K562 (cell line): Measurements from ENCODE around the gene EQTN. TPM values are rescaled to one million over a fixed set of nuclear protein-coding genes. Genes with fewer than 3 reads are reported as not detected.

Experiments
- ATAC-seq: fragments of 200-7000 bp; cut with Tn5 transposase; 3 replicates; pipeline ENCODE4 v1.9.1; 2020; ENCODE audit warnings: moderate library complexity
- BruUV-seq: library from RNA; stranded (reverse); fragments of 400-500 nt; replicated peaks from 2 replicates; lab custom pipeline; 2021; lab: Mats Ljungman, UMichigan
- CTCF ChIA-PET: fragments of 300-600 bp; formaldehyde crosslinking; extraction: SDS; loops from one replicate; lab custom pipeline; 2021; ENCODE audit warnings: low intra/inter-chr PET ratio; lab: Yijun Ruan, JAX
- POLR2A ChIA-PET: fragments of 300-600, 350-650 bp; sonication (Branson Sonifier 250); formaldehyde crosslinking; extraction: SDS; loops from one replicate; lab custom pipeline; 2021; ENCODE audit warnings: antibody characterized with exemption, inconsistent platforms; lab: Yijun Ruan, JAX
- DNase-seq, 4 experiments: peaks; one replicate each; pipeline versions ENCODE4 v3.0.0 to v3.0.0-alpha.2; 2011 to 2018; ENCODE audit warnings: low spot score in 3 of 4, mixed read lengths in 3 of 4; ENCODE audit errors: extremely low read depth in 1 of 4
- FAIRE-seq: peaks from 2 replicates; lab custom pipeline; 2011; peaks lifted over from hg19 to GRCh38; lab: Jason Lieb, UNC
- H2AFZ ChIP-seq: 2 replicates; pipeline ENCODE4 v1.6.0; 2011; ENCODE audit warnings: low read depth, low read length, control low read depth, inconsistent platforms
- H3K27ac ChIP-seq: fragments of 200-600 bp; 3 replicates; pipeline ENCODE4 v1.8.0; 2011; ENCODE audit warnings: low read depth, mild to moderate bottlenecking, control low read depth, inconsistent platforms, low read length, moderate library complexity, mixed read lengths; ENCODE audit errors: extremely low read depth
- H3K27me3 ChIP-seq, 2 experiments: fragments of 300-600 bp in 1 of 2; 2 replicates in 1 of 2; 3 replicates in 1 of 2; pipeline versions ENCODE4 v1.6.0 to v1.8.0; 2011; ENCODE audit warnings: inconsistent platforms in 2 of 2, low read length in 2 of 2, mild to moderate bottlenecking in 1 of 2, mixed read lengths in 1 of 2, moderate library complexity in 1 of 2; ENCODE audit not compliant: control insufficient read depth in 2 of 2, insufficient read depth in 2 of 2
- H3K36me3 ChIP-seq: fragments of 300-600 bp; 3 replicates; pipeline ENCODE4 v1.8.0; 2011; ENCODE audit warnings: mild to moderate bottlenecking, low read length, inconsistent platforms; ENCODE audit not compliant: control insufficient read depth, insufficient read depth
- H3K4me1 ChIP-seq, 2 experiments: fragments of 200-600 bp in 1 of 2; replicated peaks in 1 of 2; 2 replicates in 1 of 2; 3 replicates in 1 of 2; pipeline versions ENCODE4 v1.5.1 to v1.8.0; 2011; ENCODE audit warnings: inconsistent platforms in 2 of 2, low read length in 2 of 2, mild to moderate bottlenecking in 1 of 2, mixed read lengths in 1 of 2, moderate library complexity in 1 of 2; ENCODE audit not compliant: control insufficient read depth in 2 of 2, insufficient read depth in 2 of 2
- H3K4me2 ChIP-seq: 2 replicates; pipeline ENCODE4 v1.6.1; 2011; ENCODE audit warnings: low read length, control low read depth, inconsistent platforms, mixed read lengths; ENCODE audit not compliant: insufficient read depth
- H3K4me3 ChIP-seq: fragments of 200-600 bp; sonication (generic), shearing (Covaris generic); 2 replicates; pipeline ENCODE4 v1.5.1; 2016; ENCODE audit warnings: control low read depth, inconsistent platforms
- H3K79me2 ChIP-seq: fragments of 200-600 bp; 3 replicates; pipeline ENCODE4 v1.8.0; 2011; ENCODE audit warnings: low read length, inconsistent platforms; ENCODE audit not compliant: control insufficient read depth, insufficient read depth
- H3K9ac ChIP-seq, 2 experiments: 2 replicates each; pipeline versions ENCODE4 v1.6.0 to v1.6.1; 2011; ENCODE audit warnings: low read depth in 2 of 2, low read length in 2 of 2, control low read depth in 1 of 2, inconsistent platforms in 1 of 2, mild to moderate bottlenecking in 1 of 2, mixed read lengths in 1 of 2; ENCODE audit not compliant: insufficient read depth in 1 of 2
- H3K9me1 ChIP-seq: one replicate; pipeline ENCODE4 v1.6.0; 2011; ENCODE audit warnings: inconsistent platforms, mild to moderate bottlenecking, low read length, moderate library complexity; ENCODE audit not compliant: control insufficient read depth, insufficient read depth
- H3K9me3 ChIP-seq: replicated peaks from 2 replicates; pipeline ENCODE4 v1.5.1; 2011; ENCODE audit warnings: low read depth, low read length, inconsistent platforms; ENCODE audit not compliant: control insufficient read depth, insufficient read depth
- H4K20me1 ChIP-seq: replicated peaks from 2 replicates; pipeline ENCODE4 v1.6.1; 2011; ENCODE audit warnings: low read length, inconsistent platforms, mixed read lengths; ENCODE audit not compliant: control insufficient read depth, insufficient read depth
- BHLHE40 ChIP-seq: IDR thresholded peaks from 2 replicates; pipeline ENCODE4 v1.6.1; 2011; ENCODE audit warnings: low read length, improper control_type of control experiment
- CREB5 ChIP-seq: fragments of 250-450 bp; sonication (Bioruptor Pico); IDR thresholded peaks from 2 replicates; pipeline ENCODE4 v1.5.0; 2020; ENCODE audit warnings: mild to moderate bottlenecking
- FIP1L1 ChIP-seq: fragments of 200-400 bp; formaldehyde crosslinking; IDR thresholded peaks from 2 replicates; pipeline ENCODE4 v1.6.1; 2018; ENCODE audit warnings: mild to moderate bottlenecking, low read depth, low read length; ENCODE audit not compliant: poor library complexity, severe bottlenecking
- GATAD2A ChIP-seq: fragments of 450-650 bp; IDR thresholded peaks from 2 replicates; pipeline ENCODE4 v1.6.1; 2017
- HDGF ChIP-seq: fragments of 450-650 bp; IDR thresholded peaks from 2 replicates; pipeline ENCODE4 v1.6.1; 2016
- KLF1 ChIP-seq: fragments of 450-650 bp; IDR thresholded peaks from 2 replicates; pipeline ENCODE4 v1.6.1; 2016; ENCODE audit warnings: missing genetic modification characterization, missing compliant biosample characterization
- MTF1 ChIP-seq: fragments of 250-450 bp; sonication (Bioruptor Pico); IDR thresholded peaks from 2 replicates; pipeline ENCODE4 v1.9.0; 2021; ENCODE audit warnings: moderate library complexity, mild to moderate bottlenecking, inconsistent platforms, borderline replicate concordance
- NCOR1 ChIP-seq: fragments of 450-650 bp; IDR thresholded peaks from 2 replicates; pipeline ENCODE4 v1.6.1; 2016; ENCODE audit warnings: mild to moderate bottlenecking, moderate library complexity
- PHF8 ChIP-seq: fragments of 200-600 bp; sonication (generic); IDR thresholded peaks from 2 replicates; pipeline ENCODE4 v1.6.1; 2012; ENCODE audit warnings: mixed run types, mild to moderate bottlenecking, inconsistent platforms, low read length, moderate library complexity, borderline replicate concordance
- POLR2A ChIP-seq: fragments of 450-650 bp; conservative IDR thresholded peaks from 2 replicates; pipeline ENCODE4 v1.6.1; 2016
- TEAD4 ChIP-seq, 2 experiments: sonication (generic) in 1 of 2; formaldehyde crosslinking in 1 of 2; IDR thresholded peaks; 2 replicates each; pipeline versions ENCODE4 v1.6.1 to v1.8.0; 2012 to 2022; ENCODE audit warnings: borderline replicate concordance in 1 of 2, inconsistent platforms in 1 of 2, low read length in 1 of 2, mild to moderate bottlenecking in 1 of 2, missing genetic modification reagents in 1 of 2
- ZNF583 ChIP-seq: fragments of 250-450 bp; sonication (Bioruptor Pico); IDR thresholded peaks from 2 replicates; pipeline ENCODE4 v1.4.0; 2020
- ZNF695 ChIP-seq: fragments of 450-650 bp; formaldehyde crosslinking; IDR thresholded peaks from 2 replicates; pipeline ENCODE4 v1.4.0; 2020; ENCODE audit warnings: mild to moderate bottlenecking, moderate library complexity
- WGBS: fragments of 100-300 bp; shearing (Covaris generic); methylation state at CpG from one replicate; pipeline ENCODE4 v1.1.6; 2016; ENCODE audit warnings: low coverage, mixed read lengths; ENCODE audit not compliant: insufficient coverage; ENCODE audit errors: missing lambda C conversion rate; 5-methylcytosine and 5-hydroxymethylcytosine counted together
- in situ Hi-C: fragments of 300-500 bp; cut with MboI; formaldehyde crosslinking; loops from 4 replicates; pipeline ENCODE4 v1.15.0; 2018; ENCODE audit warnings: inconsistent platforms, mixed read lengths
- intact Hi-C: fragments of 100-400 bp; cut with micrococcal nuclease; formaldehyde crosslinking; loops from 2 replicates; pipeline ENCODE4 v1.14.2; 2022
- polyA plus RNA-seq, 8 experiments: library from polyadenylated mRNA; depleted of rRNA in 4 of 8; stranded (reverse) in 5 of 8; unstranded in 3 of 8; fragments of >200 nt; fragmentation: Nextera tagmentation in 2 of 8; fragmentation: Illumina TruSeq in 1 of 8; extraction: Ambion mirVana in 2 of 8; extraction: Trizol in 1 of 8; gene quantifications; 2 replicates each; pipeline versions ENCODE4 v1.2.1 to v1.2.3, GENCODE V29; 2011 to 2014; ENCODE audit warnings: inconsistent platforms in 1 of 8, missing spikeins in 1 of 8
- total RNA-seq, 7 experiments: library from RNA; depleted of rRNA in 6 of 7; stranded (reverse); fragments of >200 nt in 6 of 7; fragmentation: Illumina TruSeq in 2 of 7; extraction: Trizol in 2 of 7; gene quantifications; 2 replicates each; pipeline versions ENCODE4 v1.2.1 to v1.2.3, GENCODE V29; 2011 to 2021; ENCODE audit warnings: low replicate concordance in 1 of 7
- TF ChIP-seq, protein P1 (sequence below): fragments of 450-650 bp; IDR thresholded peaks from 2 replicates; pipeline ENCODE4 v1.7.1; 2018; ENCODE audit warnings: mild to moderate bottlenecking, low read depth; ENCODE audit not compliant: partially characterized antibody

The EQTN gene
- total and polyA plus RNA-seq, 9 of the 15 experiments (the other 6 are each of a cell fraction or from before 2014, with no cell fraction given) = 0.15 to 0.33 (median 0.18) TPM; not detected in 4

- POLR2A ChIA-PET = no interaction called here
- no peaks in the 10 kb centered on the region for H3K9me3 ChIP-seq
- TF ChIP-seq POLR2A (no peak), TEAD4 (IDR thresholded peaks at IDR 0.05; ENCODE audit: low read length) (no peak), TEAD4 (CRISPR knock-in tag; IDR thresholded peaks at IDR 0.05; ENCODE audit: borderline replicate concordance) (no peak), BHLHE40 (no peak), MTF1 (CRISPR knock-in tag) (no peak)
- TF ChIP-seq, all 486 proteins: peak for 0
- no peak overlapping the region for H3K4me2 ChIP-seq
- DNase-seq (no peak), ATAC-seq (no peak), FAIRE-seq (no peak)
- no peaks in the 10 kb centered on the region for H3K4me1 ChIP-seq
- intact Hi-C loops = no loop called here
- H3K4me3 ChIP-seq = no peak overlapping the region
- no peaks in the 10 kb centered on the region for H3K27me3 ChIP-seq
- no TSS peak for BruUV-seq
- in situ Hi-C loops = no loop called here
- no peak overlapping the region for H3K9ac ChIP-seq
- 100% methylated on average over 1 of the region's 7 CpGs for WGBS
- H2AFZ ChIP-seq = no peak overlapping the region
- H4K20me1 ChIP-seq = no peaks in the 10 kb centered on the region
- no peaks in the 10 kb centered on the region; the same call in 2 of the 3 replicates for H3K79me2 ChIP-seq
- CTCF ChIA-PET = no interaction called here
- H3K9me1 ChIP-seq = no peaks in the 10 kb centered on the region
- H3K36me3 ChIP-seq = peaks cover 4% of the 10 kb centered on the region; the same call in 1 of the 3 replicates
- no peak overlapping the region for H3K27ac ChIP-seq
Measured at GRCh38 chr9:27340961-27341511, 44.1 kb upstream of the EQTN start.

- CTCF ChIA-PET = no interaction called here
- Histone ChIP-seq H3K36me3 (peaks cover 4% of the 10 kb centered on the region; the same call in 1 of the 3 replicates), H4K20me1 (no peaks in the 10 kb centered on the region), H3K9me1 (no peaks in the 10 kb centered on the region), H3K9me3 (no peaks in the 10 kb centered on the region), H3K79me2 (no peaks in the 10 kb centered on the region; the same call in 2 of the 3 replicates), H3K4me2 (no peak overlapping the region), H3K4me1 (no peaks in the 10 kb centered on the region), H3K4me3 (no peak overlapping the region), H3K27me3 (no peaks in the 10 kb centered on the region), H2AFZ (no peak overlapping the region), H3K9ac (no peak overlapping the region), H3K27ac (no peak overlapping the region)
- BruUV-seq = no TSS peak
- ATAC-seq = no peak
- FAIRE-seq = no peak
- DNase-seq = no peak
- 64% methylated on average over 2 of the region's 5 CpGs for WGBS
- in situ Hi-C loops = no loop called here
- intact Hi-C loops = no loop called here
- POLR2A ChIA-PET = no interaction called here
- TF ChIP-seq ZNF583 (CRISPR knock-in tag) (no peak), GATAD2A (no peak), NCOR1 (no peak), FIP1L1 (no peak), PHF8 (no peak), CREB5 (no peak), HDGF (no peak), KLF1 (no peak), ZNF695 (CRISPR knock-in tag) (no peak)
- TF ChIP-seq, protein P1, sequence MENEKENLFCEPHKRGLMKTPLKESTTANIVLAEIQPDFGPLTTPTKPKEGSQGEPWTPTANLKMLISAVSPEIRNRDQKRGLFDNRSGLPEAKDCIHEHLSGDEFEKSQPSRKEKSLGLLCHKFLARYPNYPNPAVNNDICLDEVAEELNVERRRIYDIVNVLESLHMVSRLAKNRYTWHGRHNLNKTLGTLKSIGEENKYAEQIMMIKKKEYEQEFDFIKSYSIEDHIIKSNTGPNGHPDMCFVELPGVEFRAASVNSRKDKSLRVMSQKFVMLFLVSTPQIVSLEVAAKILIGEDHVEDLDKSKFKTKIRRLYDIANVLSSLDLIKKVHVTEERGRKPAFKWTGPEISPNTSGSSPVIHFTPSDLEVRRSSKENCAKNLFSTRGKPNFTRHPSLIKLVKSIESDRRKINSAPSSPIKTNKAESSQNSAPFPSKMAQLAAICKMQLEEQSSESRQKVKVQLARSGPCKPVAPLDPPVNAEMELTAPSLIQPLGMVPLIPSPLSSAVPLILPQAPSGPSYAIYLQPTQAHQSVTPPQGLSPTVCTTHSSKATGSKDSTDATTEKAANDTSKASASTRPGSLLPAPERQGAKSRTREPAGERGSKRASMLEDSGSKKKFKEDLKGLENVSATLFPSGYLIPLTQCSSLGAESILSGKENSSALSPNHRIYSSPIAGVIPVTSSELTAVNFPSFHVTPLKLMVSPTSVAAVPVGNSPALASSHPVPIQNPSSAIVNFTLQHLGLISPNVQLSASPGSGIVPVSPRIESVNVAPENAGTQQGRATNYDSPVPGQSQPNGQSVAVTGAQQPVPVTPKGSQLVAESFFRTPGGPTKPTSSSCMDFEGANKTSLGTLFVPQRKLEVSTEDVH = no peak
Measured at GRCh38 chr9:27340285-27340674, 43.3 kb upstream of the EQTN start.
